Measurements from ENCODE around the gene AK3.

The AK3 gene

GRCh38 chr9:4678679-4679267 lies 62.2 kb downstream of the AK3 start:
- in situ Hi-C loops (cut with MboI; ENCODE audit: low pct_unique_long_range_greater_than_20kb, low sequenced_read_pairs, unreplicated experiment), result no loop called here
- DNase-seq (ENCODE audit: low spot score), result no peak

DNA sequence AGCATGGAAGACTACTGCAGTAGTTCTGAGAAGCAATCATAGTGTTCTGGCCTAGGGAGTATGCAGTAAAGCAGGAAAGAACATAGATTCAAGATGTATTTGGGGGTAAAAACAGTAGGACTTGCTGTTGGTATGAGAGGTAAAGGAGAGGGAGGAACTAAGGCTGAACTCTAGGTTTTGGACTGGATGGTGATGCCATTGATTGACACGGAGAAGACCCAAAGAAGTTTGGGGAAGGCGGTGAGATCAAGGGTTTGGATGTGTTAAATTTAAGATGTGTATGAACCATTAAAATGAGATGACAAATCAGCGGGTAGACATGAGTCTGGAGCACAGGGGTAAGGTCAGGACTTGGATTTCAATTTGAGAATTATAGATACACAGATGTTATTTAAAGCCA lies 63.6 kb downstream of the AK3 start:
- TF ChIP-seq CTCF (IDR thresholded peaks at IDR 0.05; ENCODE audit: extremely low read depth, insufficient read depth, missing control alignments), result no peak
- in situ Hi-C loops (cut with MboI; ENCODE audit: low pct_unique_long_range_greater_than_20kb, low sequenced_read_pairs, unreplicated experiment), result no loop called here
- DNase-seq (ENCODE audit: low spot score), result no peak

More at GRCh38 chr9:4678679-4679267, 62.2 kb downstream of the AK3 start:
- no peak for TF ChIP-seq CTCF (IDR thresholded peaks at IDR 0.05; ENCODE audit: extremely low read depth, insufficient read depth, missing control alignments)

DNA sequence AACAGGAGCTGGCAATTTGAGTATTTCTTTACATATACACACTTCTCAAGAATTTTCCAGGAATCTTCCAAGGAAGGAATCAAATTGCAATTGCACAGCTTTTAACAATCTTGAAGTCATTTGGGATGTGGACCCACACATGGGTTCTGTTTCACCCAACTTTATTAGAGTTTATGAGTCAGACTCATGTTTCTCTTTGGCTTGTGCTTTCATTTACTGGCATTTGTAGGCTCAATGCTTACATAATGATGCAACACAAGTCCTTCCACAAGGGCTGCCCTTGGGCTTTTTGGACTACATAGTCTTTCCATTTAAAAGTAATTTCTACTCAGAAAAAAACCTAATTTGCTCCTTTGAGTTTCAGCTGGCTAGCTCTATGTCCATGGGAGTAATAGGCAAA lies 66.2 kb downstream of the AK3 start:
- in situ Hi-C loops (cut with MboI; ENCODE audit: low pct_unique_long_range_greater_than_20kb, low sequenced_read_pairs, unreplicated experiment), result no loop called here
- TF ChIP-seq CTCF (IDR thresholded peaks at IDR 0.05; ENCODE audit: extremely low read depth, insufficient read depth, missing control alignments), result no peak
- no peak for DNase-seq (ENCODE audit: low spot score)

DNA sequence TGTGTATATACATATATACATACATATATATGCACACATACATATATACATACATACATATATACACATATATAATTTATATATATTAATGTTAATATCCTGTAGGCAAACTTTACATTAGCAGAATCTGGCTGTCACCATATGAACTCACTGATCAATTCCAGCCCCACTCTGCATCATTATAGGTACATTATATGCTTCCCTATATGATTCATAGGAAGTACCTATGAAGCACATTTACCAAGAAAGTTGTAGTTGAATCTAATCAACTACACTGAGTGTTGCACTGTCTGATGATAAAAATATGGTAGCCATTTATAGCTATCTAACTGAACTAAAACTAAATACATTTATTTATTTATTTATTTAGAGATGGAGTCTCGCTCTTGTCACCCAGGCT lies 69.3 kb downstream of the AK3 start:
- DNase-seq (ENCODE audit: low spot score), result no peak
- TF ChIP-seq CTCF (IDR thresholded peaks at IDR 0.05; ENCODE audit: extremely low read depth, insufficient read depth, missing control alignments), result no peak
- in situ Hi-C loops (cut with MboI; ENCODE audit: low pct_unique_long_range_greater_than_20kb, low sequenced_read_pairs, unreplicated experiment), result no loop called here

GRCh38 chr9:4670591-4670990 lies 70.4 kb downstream of the AK3 start:
- in situ Hi-C loops (cut with MboI; ENCODE audit: low pct_unique_long_range_greater_than_20kb, low sequenced_read_pairs, unreplicated experiment), result no loop called here
- no peak for DNase-seq (ENCODE audit: low spot score)
- TF ChIP-seq CTCF (IDR thresholded peaks at IDR 0.05; ENCODE audit: extremely low read depth, insufficient read depth, missing control alignments), result no peak

DNA sequence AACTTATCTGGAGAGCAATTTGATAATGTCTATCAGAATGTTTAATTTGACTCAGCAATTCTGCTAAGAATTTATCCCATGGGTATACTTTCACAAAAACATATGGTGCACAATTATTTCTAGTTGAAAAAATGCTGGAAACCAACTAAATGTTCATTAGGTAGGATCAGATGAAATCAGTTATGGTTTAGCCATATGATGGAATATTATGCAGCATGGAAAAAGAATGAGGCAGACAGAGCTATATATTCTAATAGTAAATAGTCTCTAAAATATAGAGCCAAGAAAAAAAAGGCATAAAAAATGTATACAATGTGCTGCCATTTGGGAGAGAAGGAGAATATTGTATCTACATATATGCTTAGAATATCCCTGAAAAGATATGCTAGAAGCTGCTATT lies 71.1 kb downstream of the AK3 start:
- no peak for TF ChIP-seq CTCF (IDR thresholded peaks at IDR 0.05; ENCODE audit: extremely low read depth, insufficient read depth, missing control alignments)
- DNase-seq (ENCODE audit: low spot score), result no peak
- in situ Hi-C loops (cut with MboI; ENCODE audit: low pct_unique_long_range_greater_than_20kb, low sequenced_read_pairs, unreplicated experiment), result no loop called here

- no peak for DNase-seq (ENCODE audit: low spot score)
- in situ Hi-C loops (cut with MboI; ENCODE audit: low pct_unique_long_range_greater_than_20kb, low sequenced_read_pairs, unreplicated experiment), result no loop called here
- TF ChIP-seq CTCF (IDR thresholded peaks at IDR 0.05; ENCODE audit: extremely low read depth, insufficient read depth, missing control alignments), result no peak
Observed at GRCh38 chr9:4668604-4669003, 72.4 kb downstream of the AK3 start.
